Measurements from ENCODE around the gene ADRM1.

The ADRM1 gene

GRCh38 chr20:62308102-62308822 lies 5.5 kb downstream of the ADRM1 start:
- in situ Hi-C loops (cut with MboI; ENCODE audit: low sequenced_read_pairs, unreplicated experiment): loop anchor here (10.0 kb wide), 1 partner anchor 77 kb away; the partner anchor contains the start of gene RPS21
- no peak for DNase-seq (ENCODE audit: low spot score)
- no peak for TF ChIP-seq CTCF (IDR thresholded peaks at IDR 0.05; ENCODE audit: borderline replicate concordance, control extremely low read depth, extremely low read depth, insufficient read depth, missing control alignments)

GRCh38 chr20:62309198-62309944 lies 6.6 kb downstream of the ADRM1 start:
- no peak for TF ChIP-seq CTCF (IDR thresholded peaks at IDR 0.05; ENCODE audit: borderline replicate concordance, control extremely low read depth, extremely low read depth, insufficient read depth, missing control alignments)
- DNase-seq (ENCODE audit: low spot score): no peak
- in situ Hi-C loops (cut with MboI; ENCODE audit: low sequenced_read_pairs, unreplicated experiment): loop anchor here (10.0 kb wide), 1 partner anchor 75 kb away; the partner anchor contains the start of gene RPS21

- no peak for TF ChIP-seq CTCF (IDR thresholded peaks at IDR 0.05; ENCODE audit: borderline replicate concordance, control extremely low read depth, extremely low read depth, insufficient read depth, missing control alignments)
- DNase-seq (ENCODE audit: low spot score): no peak
- in situ Hi-C loops (cut with MboI; ENCODE audit: low sequenced_read_pairs, unreplicated experiment): loop anchor here (10.0 kb wide), 1 partner anchor 75 kb away; the partner anchor contains the start of gene RPS21
Observed at GRCh38 chr20:62309947-62310756, 7.4 kb downstream of the ADRM1 start.

- in situ Hi-C loops (cut with MboI; ENCODE audit: low sequenced_read_pairs, unreplicated experiment): no loop called here
- no peak for TF ChIP-seq CTCF (IDR thresholded peaks at IDR 0.05; ENCODE audit: borderline replicate concordance, control extremely low read depth, extremely low read depth, insufficient read depth, missing control alignments)
- DNase-seq (ENCODE audit: low spot score): no peak
Observed at GRCh38 chr20:62310757-62311121, 7.9 kb downstream of the ADRM1 start.

- in situ Hi-C loops (cut with MboI; ENCODE audit: low sequenced_read_pairs, unreplicated experiment): no loop called here
- DNase-seq (ENCODE audit: low spot score): no peak
- TF ChIP-seq CTCF (IDR thresholded peaks at IDR 0.05; ENCODE audit: borderline replicate concordance, control extremely low read depth, extremely low read depth, insufficient read depth, missing control alignments): no peak
Observed at GRCh38 chr20:62311150-62311549, 8.4 kb downstream of the ADRM1 start.
